Limb (tissue), 2 donors: ENCODE data around the gene BAZ2B.
"Not testable (repeated sequence)": the region's sequence is repeated elsewhere in the genome, so short reads cannot be mapped to it uniquely, and the experiment has no call there.

Source experiments
- DNase-seq, 2 donors: peaks; one replicate each; pipeline ENCODE4 v3.0.0-alpha.2; 2016; ENCODE audit errors: extremely low spot score in 2 of 2

Gene BAZ2B

DNA sequence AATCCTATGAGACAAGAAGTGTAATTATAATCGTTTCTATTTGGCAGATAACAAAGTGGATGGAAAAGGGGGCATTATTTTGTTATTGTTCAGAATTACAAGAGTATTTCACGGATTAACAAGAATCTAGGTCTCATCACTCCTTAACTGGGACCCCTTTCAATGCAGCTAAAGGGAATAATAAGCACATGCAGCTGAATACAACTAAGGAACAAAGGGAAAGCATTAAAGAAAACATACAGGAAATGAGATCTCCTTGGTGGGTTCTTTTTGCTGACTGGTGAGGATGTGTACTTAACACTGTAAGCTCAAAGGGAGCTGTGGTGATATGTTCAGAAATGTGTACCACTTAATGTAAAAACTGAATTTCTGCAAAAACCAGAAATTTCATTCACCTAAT, 189.3 kb downstream of the BAZ2B start:
- no peak for DNase-seq

DNA sequence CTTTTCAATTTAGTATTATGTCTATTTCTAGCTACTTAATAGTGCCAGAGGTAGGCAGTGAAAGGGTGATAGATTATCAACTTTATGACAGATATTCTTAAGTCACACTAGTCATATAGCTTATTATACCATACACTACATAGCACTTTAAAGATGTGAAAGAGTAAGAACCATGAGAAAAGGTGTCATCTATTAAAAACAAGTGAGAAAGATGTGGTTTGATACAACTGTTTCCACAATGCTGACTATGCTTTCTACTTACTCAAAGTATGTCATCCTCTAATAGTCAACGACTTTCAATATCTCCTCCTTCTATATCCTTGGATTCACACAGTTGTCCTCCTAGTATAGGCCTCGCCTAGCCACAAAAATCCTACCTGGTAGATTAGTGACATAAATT, 196.9 kb downstream of the BAZ2B start:
- no peak for DNase-seq

DNA sequence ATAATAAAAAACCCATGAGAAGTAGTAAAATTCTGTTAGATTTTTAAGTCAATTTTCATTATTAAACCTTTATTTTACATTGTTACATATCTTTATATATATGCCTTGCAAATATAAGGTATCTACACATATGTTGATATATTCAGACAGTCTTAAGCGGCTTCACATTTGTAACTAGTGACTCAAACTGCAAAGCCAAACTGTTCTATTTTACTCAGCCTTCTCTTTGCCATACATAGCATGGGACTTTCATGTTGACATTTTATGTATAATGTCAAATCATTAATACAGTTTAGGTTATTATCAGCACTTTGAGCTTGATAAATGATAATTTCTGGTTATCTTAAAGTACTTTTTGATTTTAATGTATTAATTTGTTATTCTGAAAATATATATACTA, 204.9 kb downstream of the BAZ2B start:
- DNase-seq = no peak

DNA sequence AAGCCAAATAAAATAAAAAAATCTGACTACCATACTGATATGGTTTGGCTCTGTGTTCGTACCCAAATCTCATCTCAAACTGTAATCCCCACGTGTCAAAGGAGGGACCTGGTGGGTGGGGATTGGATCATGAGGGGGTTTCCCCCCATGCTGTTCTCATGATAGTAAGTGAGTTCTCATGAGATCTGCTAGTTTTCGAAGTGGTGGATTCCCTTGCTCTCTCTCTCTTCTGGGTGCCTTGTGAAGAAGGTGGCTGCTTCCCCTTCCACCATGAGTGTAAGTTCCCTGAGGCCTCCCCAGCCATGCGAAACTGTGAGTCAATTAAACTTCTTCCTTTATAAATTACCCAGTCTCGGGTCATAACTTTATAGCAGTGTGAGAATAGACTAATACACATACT, 206.1 kb downstream of the BAZ2B start:
- no peak for DNase-seq

DNA sequence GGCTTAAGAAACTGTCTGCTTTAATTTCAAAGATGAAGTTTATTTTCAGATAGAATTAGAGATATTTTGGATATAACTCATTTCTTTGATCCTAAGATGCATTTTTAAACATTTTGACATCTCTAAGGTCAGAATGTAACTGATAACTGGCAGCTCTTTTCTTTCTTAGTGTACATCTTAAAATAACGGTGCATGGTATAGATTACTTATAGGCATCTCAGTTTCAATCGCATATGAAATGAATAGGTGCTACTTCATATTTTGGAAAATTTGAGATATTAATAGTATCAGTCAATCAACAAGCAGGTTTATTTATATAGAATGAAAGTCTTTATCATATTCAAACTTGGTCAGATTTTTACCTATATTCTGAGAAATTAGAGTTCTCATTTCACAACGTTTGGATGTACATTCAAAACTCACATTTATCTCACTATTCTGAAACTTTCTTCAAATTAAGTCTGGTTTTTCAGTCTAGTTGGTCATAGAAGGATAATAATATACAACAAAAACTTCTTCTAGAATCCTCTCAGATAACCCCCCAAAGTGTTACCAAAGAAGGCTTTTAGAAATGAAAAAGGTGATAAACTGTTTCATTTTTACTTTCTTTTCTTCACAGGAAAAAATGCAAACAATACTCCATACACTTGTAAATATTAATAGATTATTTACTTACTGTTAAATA, 207.1 kb downstream of the BAZ2B start:
- no peak for DNase-seq

DNA sequence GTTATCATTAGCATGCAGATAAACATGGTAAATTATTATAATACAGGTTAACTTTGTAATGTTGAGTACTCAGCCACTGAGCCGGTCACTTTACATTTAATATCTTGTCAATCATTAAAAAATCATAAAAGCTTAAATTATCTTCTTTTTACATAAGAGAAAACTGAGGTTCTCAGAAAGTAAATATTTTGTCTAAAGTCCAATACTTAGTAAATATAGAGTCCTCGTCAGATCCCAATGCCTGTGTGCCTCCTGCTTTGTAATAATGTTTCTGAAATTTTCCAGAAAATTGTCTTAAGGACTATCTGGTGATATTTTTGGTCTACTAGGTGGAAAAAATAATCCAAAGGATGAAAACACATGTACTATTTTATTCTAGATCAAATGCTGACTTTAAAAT, 213.6 kb downstream of the BAZ2B start:
- no peak for DNase-seq

DNA sequence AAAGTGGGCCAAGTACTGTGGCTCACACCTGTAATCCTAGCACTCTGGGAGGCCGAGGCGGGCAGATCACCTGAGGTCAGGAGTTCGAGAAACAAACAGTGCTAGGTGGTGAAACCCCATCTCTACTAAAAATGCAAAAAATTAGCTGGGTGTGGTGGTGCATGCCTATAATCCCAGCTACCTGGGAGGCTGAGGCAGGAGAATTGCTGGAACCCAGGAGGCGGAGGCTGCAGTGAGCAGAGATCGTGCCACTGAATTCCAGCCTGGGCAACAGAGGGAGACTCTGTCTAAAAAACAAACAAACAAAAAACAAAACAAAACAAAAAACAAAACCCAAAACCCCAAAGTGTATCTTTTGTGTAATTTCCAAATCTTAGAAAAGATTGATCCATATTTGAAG, 214.2 kb downstream of the BAZ2B start:
- not testable (repeated sequence) for DNase-seq

DNA sequence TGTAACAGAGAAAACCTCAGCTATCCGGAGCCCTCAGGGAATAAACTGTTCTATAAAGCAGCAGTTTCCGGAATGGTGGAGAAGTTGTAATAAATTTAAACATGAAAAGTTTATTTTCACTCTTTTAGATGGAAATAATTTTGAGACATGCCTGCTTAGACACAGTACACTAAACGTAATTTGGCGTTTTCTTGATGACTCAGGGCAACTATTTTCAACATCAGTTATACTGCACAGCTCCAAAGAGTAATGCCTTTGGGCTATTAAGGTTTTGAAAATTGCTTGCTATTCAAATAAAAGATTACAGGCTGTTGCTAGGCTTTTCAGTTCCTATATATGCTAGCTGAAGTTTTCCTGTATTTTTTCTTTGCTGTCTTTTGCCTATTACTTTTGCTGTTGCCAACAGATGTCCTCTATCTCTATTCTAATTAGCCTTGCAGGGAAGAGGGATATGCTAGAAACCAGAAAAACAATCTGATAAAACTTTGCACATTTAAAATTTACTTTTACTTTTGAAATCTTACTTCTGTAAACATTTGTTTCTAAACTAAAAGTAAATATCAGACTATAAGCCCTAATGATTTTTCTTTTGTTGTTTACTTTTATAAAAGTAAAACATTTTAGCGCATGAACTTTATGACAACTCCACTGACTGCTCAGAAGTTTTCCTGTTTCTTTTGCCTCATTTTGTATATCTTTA, 216.5 kb downstream of the BAZ2B start:
- no peak for DNase-seq

DNA sequence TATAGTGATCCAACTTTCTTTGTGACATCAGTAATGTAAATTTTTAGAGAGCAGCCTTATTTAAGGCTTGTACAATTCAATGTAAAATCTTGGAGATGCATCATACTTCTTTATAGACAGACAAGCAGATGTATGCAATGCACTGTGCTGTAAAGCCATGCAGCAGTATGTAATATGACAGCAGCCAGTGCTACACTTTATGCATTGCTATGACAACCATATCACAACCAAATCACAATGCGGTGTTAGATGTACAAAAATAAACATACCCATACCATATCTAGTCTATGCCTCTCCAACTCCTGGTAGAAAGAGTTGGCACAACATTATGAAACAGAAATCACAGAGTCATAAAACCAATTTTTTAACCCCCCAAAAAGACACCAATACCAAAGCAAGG, 219.5 kb downstream of the BAZ2B start:
- DNase-seq = no peak

DNA sequence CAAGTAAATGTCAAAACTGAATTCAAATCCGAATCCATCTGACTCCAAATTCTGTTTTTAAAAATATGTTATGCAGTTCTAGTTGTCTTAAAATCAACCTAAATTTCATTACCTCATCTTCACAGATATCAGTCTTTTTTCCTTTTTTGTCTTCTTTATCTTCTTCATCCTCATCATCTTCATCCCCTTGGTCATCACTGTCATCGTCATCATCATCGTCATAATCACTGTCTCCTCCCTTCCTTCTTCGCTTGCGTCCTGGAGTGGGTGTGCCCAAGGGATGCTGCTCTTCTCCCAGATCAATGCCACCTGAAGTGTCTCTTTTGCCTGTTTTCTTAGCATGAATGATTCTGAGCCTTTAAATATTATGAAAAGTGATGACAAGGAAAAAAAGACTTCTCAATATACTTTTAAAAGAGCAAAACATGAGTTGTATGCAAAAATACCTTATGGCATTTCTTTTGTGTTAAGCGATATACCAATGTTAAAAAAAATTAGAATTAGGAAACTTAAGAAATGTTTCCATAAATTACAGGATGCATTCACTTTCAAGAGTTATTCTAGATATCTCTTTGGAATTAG, 233.8 kb downstream of the BAZ2B start:
- DNase-seq = no peak

DNA sequence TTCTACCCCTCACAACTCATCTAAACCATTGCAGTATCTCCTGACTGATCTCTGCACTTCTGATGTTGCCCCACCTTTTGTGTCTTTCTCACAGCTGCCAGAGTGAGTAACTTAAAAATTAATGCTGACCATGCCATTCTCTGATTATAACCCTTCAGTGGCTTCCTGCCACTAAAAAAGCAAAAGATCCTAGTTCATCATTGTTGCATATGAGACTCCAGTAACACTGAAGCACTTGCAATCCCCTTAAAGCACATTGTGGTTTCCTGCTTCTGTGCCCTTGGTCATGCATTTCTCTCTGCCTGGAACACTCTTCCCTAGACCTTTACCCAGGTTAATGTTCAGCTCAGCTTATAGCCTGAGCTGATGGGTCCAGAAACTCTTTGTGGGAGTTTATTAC, 234.8 kb downstream of the BAZ2B start:
- DNase-seq = no peak

DNA sequence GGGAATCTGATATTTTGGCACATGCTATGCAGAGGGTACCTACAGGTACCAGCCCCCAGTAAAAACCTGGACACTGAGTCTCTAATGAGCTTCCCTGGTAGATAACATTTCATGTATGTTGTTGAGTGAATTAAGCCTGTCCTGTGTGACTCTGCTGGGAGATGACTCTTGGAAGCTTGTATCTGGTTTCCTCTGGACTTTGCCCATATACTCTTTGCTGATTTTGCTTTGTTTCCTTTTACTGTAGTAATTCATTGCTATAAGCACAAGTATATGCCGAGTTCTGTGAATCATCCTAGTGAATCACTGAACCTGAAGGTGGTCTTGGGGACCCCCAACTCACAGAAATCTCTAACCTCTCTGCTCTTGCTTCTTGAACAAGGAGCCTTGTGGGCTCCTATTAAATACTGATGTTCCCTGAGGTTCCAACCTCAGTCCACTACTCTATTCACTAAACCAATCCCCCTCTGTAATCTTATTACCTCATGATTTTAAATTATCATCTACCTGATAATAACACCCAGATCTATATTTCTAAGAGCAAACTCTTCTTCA, 235.6 kb downstream of the BAZ2B start:
- no peak for DNase-seq

DNA sequence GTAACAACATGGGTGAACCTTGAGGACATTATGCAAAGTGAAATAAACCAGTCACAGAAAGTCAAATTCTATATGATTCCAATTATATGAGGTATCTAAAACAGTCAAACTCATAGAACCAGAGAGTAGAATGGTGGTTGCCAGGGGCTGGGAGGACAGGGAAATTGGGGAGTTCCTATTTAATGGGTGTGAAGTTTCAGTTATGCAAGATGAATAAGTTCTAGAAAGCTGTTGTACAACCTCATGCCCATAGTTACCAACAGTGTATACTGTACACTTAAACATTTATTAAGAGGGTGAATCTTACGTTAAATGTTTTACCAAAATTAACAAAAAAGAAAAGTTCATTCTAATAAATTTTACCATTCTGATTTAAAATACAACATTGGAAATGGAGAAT, 237.2 kb downstream of the BAZ2B start:
- DNase-seq = no peak

DNA sequence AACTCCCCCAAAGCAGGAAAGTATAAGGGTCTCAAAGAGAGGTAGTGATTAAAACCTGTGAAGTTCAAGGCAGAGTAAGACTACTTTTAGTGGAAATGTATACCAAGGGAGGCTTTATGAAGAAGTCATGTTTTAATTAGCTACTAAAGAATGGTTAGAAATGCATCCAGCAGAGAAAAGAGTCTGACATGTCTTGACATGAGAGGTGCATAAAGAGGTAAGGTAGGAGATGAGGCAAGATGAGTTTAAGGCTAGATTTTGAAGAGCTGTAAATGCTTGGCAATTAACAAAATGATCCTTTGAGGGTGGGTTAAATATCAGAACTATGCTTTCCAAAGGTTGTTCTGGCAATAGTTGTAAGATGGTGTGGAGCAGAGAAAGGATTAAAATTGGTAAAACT, 241.1 kb downstream of the BAZ2B start:
- no peak for DNase-seq

DNA sequence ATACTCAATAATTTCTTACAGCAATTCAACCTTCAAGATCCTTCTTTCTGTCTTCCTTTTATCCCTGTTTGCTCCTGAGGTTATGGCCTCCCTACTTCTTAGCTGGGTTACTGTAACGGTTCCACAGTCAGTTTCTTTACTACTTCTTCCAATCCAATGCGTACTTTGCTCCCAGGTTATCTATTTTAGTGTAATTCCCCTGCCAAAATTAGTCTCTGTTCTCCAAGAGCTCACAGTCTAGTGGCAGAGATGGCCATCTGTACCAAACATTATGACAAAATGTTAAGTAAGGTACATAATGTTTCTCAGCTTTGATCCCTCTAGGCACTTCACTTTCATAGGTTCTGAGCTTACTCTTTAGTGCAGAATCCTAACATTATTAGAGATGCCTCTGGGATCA, 244.8 kb downstream of the BAZ2B start:
- no peak for DNase-seq

DNA sequence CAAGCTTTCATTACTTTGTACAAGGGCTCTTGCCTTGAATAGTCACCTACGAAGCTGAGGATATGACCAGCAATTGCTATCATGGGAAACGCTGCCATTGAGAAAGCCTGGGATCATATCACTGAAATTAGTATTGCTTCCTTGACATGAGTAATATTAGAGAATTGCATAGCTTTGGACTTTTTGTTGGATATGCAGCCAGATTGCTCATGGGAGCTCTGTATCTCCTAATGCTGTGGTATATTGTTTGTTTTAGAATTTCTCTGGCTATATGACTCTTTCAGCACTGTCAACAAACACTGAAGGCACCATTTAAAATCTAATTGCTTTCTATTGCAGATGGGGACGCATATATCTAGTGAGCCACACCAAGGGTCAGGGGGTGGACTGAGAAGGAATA, 249.8 kb downstream of the BAZ2B start:
- DNase-seq = no peak

DNA sequence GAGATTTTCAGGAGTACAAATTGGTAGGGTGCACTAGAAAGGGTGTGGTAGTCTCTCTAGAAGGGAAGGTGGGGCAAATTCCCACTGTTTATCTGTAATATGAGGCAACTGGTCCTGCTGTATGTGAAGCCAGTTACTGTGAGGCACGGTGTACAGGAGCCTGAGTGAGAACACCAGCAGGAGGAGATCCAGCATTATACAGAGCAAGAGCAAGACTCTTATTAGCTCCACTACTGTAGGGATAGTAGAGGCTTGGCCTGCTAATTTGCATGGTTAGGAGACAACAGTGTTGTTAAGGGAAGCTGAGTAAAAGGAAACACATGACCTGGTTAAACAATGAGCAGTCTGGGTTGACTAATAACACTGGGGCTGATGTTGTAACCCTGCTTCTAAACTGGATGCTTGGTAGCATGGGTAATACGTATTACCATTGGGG, 253.5 kb downstream of the BAZ2B start:
- DNase-seq = no peak

DNA sequence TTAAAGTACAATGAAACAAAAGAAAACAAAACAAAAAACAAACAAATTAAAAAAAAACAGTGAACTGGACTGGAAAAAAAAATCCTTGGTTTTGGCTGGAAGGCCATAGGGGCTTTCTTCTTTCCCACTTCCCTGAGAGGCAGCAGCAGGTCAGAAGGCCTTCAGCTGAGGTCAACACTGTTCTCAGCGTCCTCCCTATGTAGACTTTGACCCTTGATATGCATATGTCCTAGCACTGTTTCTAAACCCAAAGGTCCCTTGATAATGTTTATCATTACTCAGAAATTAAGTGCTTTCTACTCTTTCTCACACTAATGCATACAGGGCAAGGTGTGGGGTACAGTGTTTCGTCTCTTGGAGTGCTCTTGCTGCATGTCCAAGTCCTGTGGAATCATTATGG, 254.3 kb downstream of the BAZ2B start:
- no peak for DNase-seq

DNA sequence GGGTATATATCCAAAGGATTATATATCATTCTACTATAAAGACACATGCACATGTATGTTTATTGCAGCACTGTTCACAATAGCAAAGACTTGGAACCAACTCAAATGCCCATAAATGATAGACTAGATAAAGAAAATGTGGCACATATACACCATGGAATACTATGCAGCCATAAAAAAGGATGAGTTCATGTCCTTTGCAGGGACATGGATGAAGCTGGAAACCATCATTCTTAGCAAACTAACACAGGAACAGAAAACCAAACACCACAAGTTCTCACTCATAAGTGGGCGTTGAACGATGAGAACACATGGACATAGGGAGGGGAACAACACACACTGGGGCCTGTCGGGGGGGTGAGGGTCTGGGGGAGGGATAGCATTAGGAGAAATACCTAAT, 254.7 kb downstream of the BAZ2B start:
- DNase-seq = not testable (repeated sequence)

DNA sequence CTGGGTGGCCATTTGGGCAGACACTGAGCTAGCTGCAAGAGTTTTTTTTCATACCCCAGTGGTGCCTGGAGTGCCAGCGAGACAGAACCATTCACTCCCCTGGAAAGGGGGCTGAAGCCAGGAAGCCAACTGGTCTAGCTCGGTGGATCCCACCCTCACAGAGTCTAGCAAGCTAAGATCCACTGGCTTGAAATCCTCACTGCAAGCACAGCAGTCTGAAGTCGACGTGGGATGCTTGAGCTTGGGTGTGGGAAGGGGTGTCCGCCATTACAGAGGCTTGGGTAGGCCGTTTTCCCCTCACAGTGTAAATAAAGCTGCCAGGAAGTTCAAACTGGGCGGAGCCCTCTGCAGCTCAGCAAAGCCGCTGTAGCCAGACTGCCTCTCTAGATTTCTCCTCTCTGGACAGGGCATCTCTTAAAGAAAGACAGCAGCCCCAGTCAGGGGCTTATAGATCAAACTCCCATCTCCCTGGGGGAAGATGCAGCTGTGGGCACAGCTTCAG, 260.2 kb downstream of the BAZ2B start:
- DNase-seq = no peak

DNA sequence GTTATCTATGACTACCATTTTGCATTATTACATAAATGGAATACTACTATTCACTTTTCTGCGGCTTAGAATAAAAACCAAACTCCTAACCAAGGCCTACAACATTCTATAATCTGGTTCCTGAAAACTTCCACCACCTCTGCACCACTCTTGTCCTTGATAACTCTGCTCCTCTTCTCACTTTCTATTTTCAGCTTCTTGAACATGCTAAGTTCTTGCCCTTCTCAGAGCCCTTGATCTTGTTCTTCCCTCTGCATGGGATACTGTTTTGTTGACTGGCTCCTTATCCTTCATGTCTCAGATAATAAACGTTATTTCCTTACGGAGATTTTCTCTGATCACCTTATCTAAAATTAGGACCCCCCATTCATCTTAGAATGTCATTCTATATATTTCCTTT, 264.4 kb downstream of the BAZ2B start:
- no peak for DNase-seq

DNA sequence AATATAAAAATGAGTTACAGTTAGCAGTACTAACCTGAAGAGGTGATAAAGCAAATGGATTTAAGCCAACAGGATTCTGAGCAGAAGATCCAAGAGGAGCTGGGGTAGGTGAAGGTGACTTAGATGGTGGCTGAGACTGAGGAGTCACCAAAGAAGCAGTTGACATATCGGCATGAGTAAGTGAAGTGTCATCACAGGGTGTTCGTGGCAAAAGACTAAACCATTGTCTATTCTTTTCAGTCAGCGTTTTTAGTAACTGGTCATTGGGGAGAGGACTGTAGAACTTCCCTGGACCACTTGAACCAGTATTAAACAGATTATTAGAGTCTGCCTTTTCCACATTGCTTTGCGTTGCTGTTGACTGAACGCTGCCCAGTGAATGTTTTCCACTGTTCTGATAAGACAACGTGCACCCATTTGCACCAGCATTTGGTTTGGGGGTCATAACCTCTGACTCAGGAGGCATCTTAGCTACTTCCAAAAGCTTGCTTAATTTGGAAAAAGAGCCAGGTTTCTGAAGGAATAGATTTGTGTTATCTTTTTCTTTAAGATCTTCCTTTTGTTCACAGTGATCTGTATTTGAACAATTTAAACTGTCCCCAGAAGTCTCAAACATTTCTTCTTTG, 266.6 kb downstream of the BAZ2B start:
- no peak for DNase-seq
